WTC11 (cell line): Measurements from ENCODE around the gene TRIOBP. TPM values are rescaled to one million over a fixed set of nuclear protein-coding genes. Genes with fewer than 3 reads are reported as not detected.

Experiments used
- CDX4 ChIP-seq: fragments of 250-450 bp; sonication (Bioruptor Pico); IDR thresholded peaks from 2 replicates; pipeline ENCODE4 v1.9.0; 2021; ENCODE audit warnings: moderate library complexity, mild to moderate bottlenecking, inconsistent platforms, borderline replicate concordance
- CREB1 ChIP-seq: sonication (generic); formaldehyde crosslinking; IDR thresholded peaks from 2 replicates; pipeline ENCODE4 v1.8.0; 2023; ENCODE audit warnings: mild to moderate bottlenecking, missing genetic modification reagents
- EMX1 ChIP-seq: fragments of 250-450 bp; sonication (Bioruptor Pico); IDR thresholded peaks from 2 replicates; pipeline ENCODE4 v1.8.0; 2021; ENCODE audit warnings: mild to moderate bottlenecking
- ESRRA ChIP-seq: sonication (generic); formaldehyde crosslinking; IDR thresholded peaks from 2 replicates; pipeline ENCODE4 v1.8.1; 2022; ENCODE audit warnings: mild to moderate bottlenecking, missing genetic modification reagents, borderline replicate concordance
- ETV6 ChIP-seq: sonication (generic); formaldehyde crosslinking; IDR thresholded peaks from 2 replicates; pipeline ENCODE4 v1.8.1; 2022; ENCODE audit warnings: mild to moderate bottlenecking, missing genetic modification reagents
- FOXJ3 ChIP-seq: sonication (generic); formaldehyde crosslinking; IDR thresholded peaks from 2 replicates; pipeline ENCODE4 v1.9.0; 2021; ENCODE audit warnings: missing genetic modification reagents, mild to moderate bottlenecking, borderline replicate concordance
- FOXK1 ChIP-seq: sonication (generic); formaldehyde crosslinking; IDR thresholded peaks from 2 replicates; pipeline ENCODE4 v1.8.0; 2022; ENCODE audit warnings: mild to moderate bottlenecking, moderate library complexity, missing genetic modification reagents
- JAZF1 ChIP-seq: fragments of 250-450 bp; sonication (Bioruptor Pico); IDR thresholded peaks from 2 replicates; pipeline ENCODE4 v1.9.0; 2021; ENCODE audit warnings: moderate library complexity, mild to moderate bottlenecking, inconsistent platforms
- JUN ChIP-seq: sonication (generic); formaldehyde crosslinking; IDR thresholded peaks from 2 replicates; pipeline ENCODE4 v1.8.0; 2023; ENCODE audit warnings: mild to moderate bottlenecking, missing genetic modification reagents
- MLX ChIP-seq: sonication (generic); formaldehyde crosslinking; IDR thresholded peaks from 2 replicates; pipeline ENCODE4 v1.8.1; 2023; ENCODE audit warnings: mild to moderate bottlenecking, missing genetic modification reagents, moderate library complexity
- NFATC4 ChIP-seq: fragments of 250-450 bp; sonication (Bioruptor Pico); IDR thresholded peaks from 2 replicates; pipeline ENCODE4 v1.9.0; 2021; ENCODE audit warnings: mild to moderate bottlenecking
- PRRX2 ChIP-seq: fragments of 250-450 bp; sonication (Bioruptor Pico); IDR thresholded peaks from 2 replicates; pipeline ENCODE4 v1.8.0; 2021; ENCODE audit warnings: mild to moderate bottlenecking
- RELA ChIP-seq: sonication (generic); formaldehyde crosslinking; IDR thresholded peaks from 2 replicates; pipeline ENCODE4 v1.8.1; 2022; ENCODE audit warnings: missing genetic modification reagents, mild to moderate bottlenecking, borderline replicate concordance
- RORB ChIP-seq: fragments of 250-450 bp; sonication (Bioruptor Pico); IDR thresholded peaks from 2 replicates; pipeline ENCODE4 v1.9.0; 2021; ENCODE audit warnings: mild to moderate bottlenecking
- TEAD1 ChIP-seq: sonication (generic); formaldehyde crosslinking; IDR thresholded peaks from 2 replicates; pipeline ENCODE4 v1.8.0; 2022; ENCODE audit warnings: mild to moderate bottlenecking, missing genetic modification reagents
- TEAD4 ChIP-seq: sonication (generic); formaldehyde crosslinking; IDR thresholded peaks from 2 replicates; pipeline ENCODE4 v1.8.0; 2022; ENCODE audit warnings: mild to moderate bottlenecking, missing genetic modification reagents
- TP53 ChIP-seq: sonication (generic); formaldehyde crosslinking; IDR thresholded peaks from 2 replicates; pipeline ENCODE4 v1.8.1; 2023; ENCODE audit warnings: mild to moderate bottlenecking, missing genetic modification reagents
- ZNF138 ChIP-seq: sonication (generic); formaldehyde crosslinking; conservative IDR thresholded peaks from 2 replicates; pipeline ENCODE4 v1.8.1; 2022; ENCODE audit warnings: mild to moderate bottlenecking, moderate library complexity, missing genetic modification reagents
- ZNF219 ChIP-seq: sonication (generic); formaldehyde crosslinking; IDR thresholded peaks from 2 replicates; pipeline ENCODE4 v1.8.0; 2023; ENCODE audit warnings: missing genetic modification reagents, mild to moderate bottlenecking, borderline replicate concordance
- ZNF232 ChIP-seq: sonication (generic); formaldehyde crosslinking; IDR thresholded peaks from 2 replicates; pipeline ENCODE4 v1.8.0; 2022; ENCODE audit warnings: mild to moderate bottlenecking, missing genetic modification reagents
- ZNF425 ChIP-seq: fragments of 250-450 bp; sonication (Bioruptor Pico); conservative IDR thresholded peaks from 2 replicates; pipeline ENCODE4 v1.9.0; 2021; ENCODE audit warnings: mild to moderate bottlenecking
- ZSCAN18 ChIP-seq: fragments of 250-450 bp; sonication (Bioruptor Pico); IDR thresholded peaks from 2 replicates; pipeline ENCODE4 v2.1.2; 2022; ENCODE audit warnings: mild to moderate bottlenecking, moderate library complexity
- total RNA-seq: library from RNA; stranded (reverse); gene quantifications from 3 replicates; pipeline ENCODE4 v1.2.3, GENCODE V29; 2021
- TF ChIP-seq, protein P1 (sequence below): sonication (generic); formaldehyde crosslinking; IDR thresholded peaks from 2 replicates; pipeline ENCODE4 v1.8.0; 2023; ENCODE audit warnings: missing genetic modification reagents
- TF ChIP-seq, protein P2 (sequence below): sonication (generic); formaldehyde crosslinking; IDR thresholded peaks from 2 replicates; pipeline ENCODE4 v1.8.0; 2023; ENCODE audit warnings: mild to moderate bottlenecking, missing genetic modification reagents
- TF ChIP-seq, protein P3 (sequence below): sonication (generic); formaldehyde crosslinking; IDR thresholded peaks from 2 replicates; pipeline ENCODE4 v1.8.1; 2022; ENCODE audit warnings: missing genetic modification reagents, borderline replicate concordance
- TF ChIP-seq, protein P4 (sequence below): sonication (generic); formaldehyde crosslinking; IDR thresholded peaks from 2 replicates; pipeline ENCODE4 v1.8.0; 2022; ENCODE audit warnings: mild to moderate bottlenecking, missing genetic modification reagents

The TRIOBP gene
- total RNA-seq, 1 experiment from 2014 or later, result 54.0 TPM

- no peak for TF ChIP-seq ZNF138
- TF ChIP-seq CDX4, result no peak
- no peak for TF ChIP-seq CREB1 (CRISPR knock-in tag)
- 0 out of 2 replicates have a peak, but pooled peaks have one; percentile 57 for TF ChIP-seq JUN
- TF ChIP-seq ZNF425 (CRISPR knock-in tag), result no peak
- no peak for TF ChIP-seq ESRRA (CRISPR knock-in tag)
- TF ChIP-seq TEAD1 (CRISPR knock-in tag), result peak; percentile 92
- TF ChIP-seq RORB, result no peak
- TF ChIP-seq TP53 (CRISPR knock-in tag), result no peak
- TF ChIP-seq, protein P1, sequence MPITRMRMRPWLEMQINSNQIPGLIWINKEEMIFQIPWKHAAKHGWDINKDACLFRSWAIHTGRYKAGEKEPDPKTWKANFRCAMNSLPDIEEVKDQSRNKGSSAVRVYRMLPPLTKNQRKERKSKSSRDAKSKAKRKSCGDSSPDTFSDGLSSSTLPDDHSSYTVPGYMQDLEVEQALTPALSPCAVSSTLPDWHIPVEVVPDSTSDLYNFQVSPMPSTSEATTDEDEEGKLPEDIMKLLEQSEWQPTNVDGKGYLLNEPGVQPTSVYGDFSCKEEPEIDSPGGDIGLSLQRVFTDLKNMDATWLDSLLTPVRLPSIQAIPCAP (CRISPR knock-in tag), result no peak
- TF ChIP-seq, protein P2, sequence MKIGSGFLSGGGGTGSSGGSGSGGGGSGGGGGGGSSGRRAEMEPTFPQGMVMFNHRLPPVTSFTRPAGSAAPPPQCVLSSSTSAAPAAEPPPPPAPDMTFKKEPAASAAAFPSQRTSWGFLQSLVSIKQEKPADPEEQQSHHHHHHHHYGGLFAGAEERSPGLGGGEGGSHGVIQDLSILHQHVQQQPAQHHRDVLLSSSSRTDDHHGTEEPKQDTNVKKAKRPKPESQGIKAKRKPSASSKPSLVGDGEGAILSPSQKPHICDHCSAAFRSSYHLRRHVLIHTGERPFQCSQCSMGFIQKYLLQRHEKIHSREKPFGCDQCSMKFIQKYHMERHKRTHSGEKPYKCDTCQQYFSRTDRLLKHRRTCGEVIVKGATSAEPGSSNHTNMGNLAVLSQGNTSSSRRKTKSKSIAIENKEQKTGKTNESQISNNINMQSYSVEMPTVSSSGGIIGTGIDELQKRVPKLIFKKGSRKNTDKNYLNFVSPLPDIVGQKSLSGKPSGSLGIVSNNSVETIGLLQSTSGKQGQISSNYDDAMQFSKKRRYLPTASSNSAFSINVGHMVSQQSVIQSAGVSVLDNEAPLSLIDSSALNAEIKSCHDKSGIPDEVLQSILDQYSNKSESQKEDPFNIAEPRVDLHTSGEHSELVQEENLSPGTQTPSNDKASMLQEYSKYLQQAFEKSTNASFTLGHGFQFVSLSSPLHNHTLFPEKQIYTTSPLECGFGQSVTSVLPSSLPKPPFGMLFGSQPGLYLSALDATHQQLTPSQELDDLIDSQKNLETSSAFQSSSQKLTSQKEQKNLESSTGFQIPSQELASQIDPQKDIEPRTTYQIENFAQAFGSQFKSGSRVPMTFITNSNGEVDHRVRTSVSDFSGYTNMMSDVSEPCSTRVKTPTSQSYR (CRISPR knock-in tag), result no peak
- no peak for TF ChIP-seq JAZF1 (CRISPR knock-in tag)
- no peak for TF ChIP-seq ZSCAN18
- TF ChIP-seq, protein P3, sequence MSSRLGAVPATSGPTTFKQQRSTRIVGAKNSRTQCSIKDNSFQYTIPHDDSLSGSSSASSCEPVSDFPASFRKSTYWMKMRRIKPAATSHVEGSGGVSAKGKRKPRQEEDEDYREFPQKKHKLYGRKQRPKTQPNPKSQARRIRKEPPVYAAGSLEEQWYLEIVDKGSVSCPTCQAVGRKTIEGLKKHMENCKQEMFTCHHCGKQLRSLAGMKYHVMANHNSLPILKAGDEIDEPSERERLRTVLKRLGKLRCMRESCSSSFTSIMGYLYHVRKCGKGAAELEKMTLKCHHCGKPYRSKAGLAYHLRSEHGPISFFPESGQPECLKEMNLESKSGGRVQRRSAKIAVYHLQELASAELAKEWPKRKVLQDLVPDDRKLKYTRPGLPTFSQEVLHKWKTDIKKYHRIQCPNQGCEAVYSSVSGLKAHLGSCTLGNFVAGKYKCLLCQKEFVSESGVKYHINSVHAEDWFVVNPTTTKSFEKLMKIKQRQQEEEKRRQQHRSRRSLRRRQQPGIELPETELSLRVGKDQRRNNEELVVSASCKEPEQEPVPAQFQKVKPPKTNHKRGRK, result no peak
- no peak for TF ChIP-seq ZNF219 (CRISPR knock-in tag)
- TF ChIP-seq PRRX2 (CRISPR knock-in tag), result no peak
- TF ChIP-seq RELA (CRISPR knock-in tag), result no peak
- TF ChIP-seq TEAD4, result no peak
- TF ChIP-seq EMX1 (CRISPR knock-in tag), result no peak
- TF ChIP-seq, protein P4, sequence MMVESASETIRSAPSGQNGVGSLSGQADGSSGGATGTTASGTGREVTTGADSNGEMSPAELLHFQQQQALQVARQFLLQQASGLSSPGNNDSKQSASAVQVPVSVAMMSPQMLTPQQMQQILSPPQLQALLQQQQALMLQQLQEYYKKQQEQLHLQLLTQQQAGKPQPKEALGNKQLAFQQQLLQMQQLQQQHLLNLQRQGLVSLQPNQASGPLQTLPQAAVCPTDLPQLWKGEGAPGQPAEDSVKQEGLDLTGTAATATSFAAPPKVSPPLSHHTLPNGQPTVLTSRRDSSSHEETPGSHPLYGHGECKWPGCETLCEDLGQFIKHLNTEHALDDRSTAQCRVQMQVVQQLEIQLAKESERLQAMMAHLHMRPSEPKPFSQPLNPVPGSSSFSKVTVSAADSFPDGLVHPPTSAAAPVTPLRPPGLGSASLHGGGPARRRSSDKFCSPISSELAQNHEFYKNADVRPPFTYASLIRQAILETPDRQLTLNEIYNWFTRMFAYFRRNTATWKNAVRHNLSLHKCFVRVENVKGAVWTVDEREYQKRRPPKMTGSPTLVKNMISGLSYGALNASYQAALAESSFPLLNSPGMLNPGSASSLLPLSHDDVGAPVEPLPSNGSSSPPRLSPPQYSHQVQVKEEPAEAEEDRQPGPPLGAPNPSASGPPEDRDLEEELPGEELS (CRISPR knock-in tag), result peak; percentile 94
- TF ChIP-seq ZNF232, result no peak
- TF ChIP-seq MLX (CRISPR knock-in tag), result no peak
- TF ChIP-seq NFATC4 (CRISPR knock-in tag), result no peak
- TF ChIP-seq FOXK1 (CRISPR knock-in tag), result no peak; the same call in 1 of the 2 replicates
- no peak for TF ChIP-seq FOXJ3 (CRISPR knock-in tag)
- TF ChIP-seq ETV6, result peak; percentile 80
Observed at GRCh38 chr22:37658133-37659065, 38.4 kb upstream of the TRIOBP start, which contains the start of gene PDXP (continued).
